ENCODE results near the gene VTCN1.

VTCN1 gene

GRCh38 chr1:117210386-117210785 is 341 bp downstream of the VTCN1 start:
- H3K4me3 ChIP-seq (ENCODE audit: low read length): no peak overlapping the region
- no peak for DNase-seq (ENCODE audit: low read depth)
- no peak for TF ChIP-seq CTCF (conservative IDR thresholded peaks at IDR 0.05; ENCODE audit: low read depth, low read length)

- no peak for DNase-seq (ENCODE audit: low read depth)
- TF ChIP-seq CTCF (conservative IDR thresholded peaks at IDR 0.05; ENCODE audit: low read depth, low read length): no peak
- H3K4me3 ChIP-seq (ENCODE audit: low read length): no peak overlapping the region
Observed at GRCh38 chr1:117209094-117209493, 1.6 kb downstream of the VTCN1 start.

GRCh38 chr1:117208580-117208979 is 2.1 kb downstream of the VTCN1 start:
- DNase-seq (ENCODE audit: low read depth): no peak
- no peak overlapping the region for H3K4me3 ChIP-seq (ENCODE audit: low read length)
- TF ChIP-seq CTCF (conservative IDR thresholded peaks at IDR 0.05; ENCODE audit: low read depth, low read length): no peak

- no peak for TF ChIP-seq CTCF (conservative IDR thresholded peaks at IDR 0.05; ENCODE audit: low read depth, low read length)
- DNase-seq (ENCODE audit: low read depth): no peak
- no peak overlapping the region for H3K4me3 ChIP-seq (ENCODE audit: low read length)
Observed at GRCh38 chr1:117205368-117205767, 5.4 kb downstream of the VTCN1 start.

- no peak for DNase-seq (ENCODE audit: low read depth)
- H3K4me3 ChIP-seq (ENCODE audit: low read length): no peak overlapping the region
Observed at GRCh38 chr1:117201808-117202207, 8.9 kb downstream of the VTCN1 start.

GRCh38 chr1:117198097-117198496 is 12.6 kb downstream of the VTCN1 start:
- DNase-seq (ENCODE audit: low read depth): no peak
- no peak overlapping the region for H3K4me3 ChIP-seq (ENCODE audit: low read length)
- no peak for TF ChIP-seq CTCF (conservative IDR thresholded peaks at IDR 0.05; ENCODE audit: low read depth, low read length)

More at GRCh38 chr1:117201808-117202207, 8.9 kb downstream of the VTCN1 start:
- no peak for TF ChIP-seq CTCF (conservative IDR thresholded peaks at IDR 0.05; ENCODE audit: low read depth, low read length)

GRCh38 chr1:117189726-117190125 is 21.0 kb downstream of the VTCN1 start:
- H3K4me3 ChIP-seq (ENCODE audit: low read length): no peak overlapping the region
- DNase-seq (ENCODE audit: low read depth): no peak
- no peak for TF ChIP-seq CTCF (conservative IDR thresholded peaks at IDR 0.05; ENCODE audit: low read depth, low read length)

All from retinal pigment epithelial cell (primary cell).